Neural progenitor cell (in vitro differentiated cells): ENCODE measurements around the gene ZNF638.

Source experiments
- EZH2 ChIP-seq: fragments of 200-600 bp; sonication (generic); IDR thresholded peaks from 2 replicates; pipeline ENCODE4 v1.6.1; 2017; ENCODE audit warnings: antibody characterized with exemption, mild to moderate bottlenecking, moderate library complexity
- TF ChIP-seq, protein P1 (sequence below): fragments of 200-600 bp; sonication (generic); IDR thresholded peaks from 2 replicates; pipeline ENCODE4 v1.5.1; 2017; ENCODE audit warnings: antibody characterized with exemption, mild to moderate bottlenecking

DNA sequence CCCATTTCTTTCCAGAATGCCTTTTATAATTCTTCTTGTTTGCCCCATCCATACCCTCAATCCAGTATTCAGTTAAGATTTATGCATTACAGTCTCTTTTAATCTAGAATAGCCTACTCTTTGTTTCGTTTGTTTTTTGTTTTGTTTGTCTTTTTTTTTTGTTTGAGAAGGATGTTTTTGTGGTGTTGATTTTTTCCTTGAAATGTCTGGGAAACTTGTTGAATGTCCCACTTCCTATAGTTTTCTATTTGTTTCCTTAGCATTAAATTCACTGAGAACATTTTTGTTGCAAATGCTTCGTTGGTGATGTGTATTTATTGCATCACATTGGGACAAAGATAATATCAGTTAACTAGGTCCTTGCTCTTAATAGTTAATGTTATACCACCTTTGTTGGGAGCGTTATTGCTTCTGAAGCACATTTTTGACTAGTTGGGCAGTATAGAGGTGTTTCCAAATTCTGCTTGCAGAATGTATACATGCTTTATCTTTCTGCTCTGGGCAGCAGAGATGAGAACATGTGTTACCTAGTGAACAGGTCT, 28.9 kb downstream of the ZNF638 start:
- TF ChIP-seq, protein P1, sequence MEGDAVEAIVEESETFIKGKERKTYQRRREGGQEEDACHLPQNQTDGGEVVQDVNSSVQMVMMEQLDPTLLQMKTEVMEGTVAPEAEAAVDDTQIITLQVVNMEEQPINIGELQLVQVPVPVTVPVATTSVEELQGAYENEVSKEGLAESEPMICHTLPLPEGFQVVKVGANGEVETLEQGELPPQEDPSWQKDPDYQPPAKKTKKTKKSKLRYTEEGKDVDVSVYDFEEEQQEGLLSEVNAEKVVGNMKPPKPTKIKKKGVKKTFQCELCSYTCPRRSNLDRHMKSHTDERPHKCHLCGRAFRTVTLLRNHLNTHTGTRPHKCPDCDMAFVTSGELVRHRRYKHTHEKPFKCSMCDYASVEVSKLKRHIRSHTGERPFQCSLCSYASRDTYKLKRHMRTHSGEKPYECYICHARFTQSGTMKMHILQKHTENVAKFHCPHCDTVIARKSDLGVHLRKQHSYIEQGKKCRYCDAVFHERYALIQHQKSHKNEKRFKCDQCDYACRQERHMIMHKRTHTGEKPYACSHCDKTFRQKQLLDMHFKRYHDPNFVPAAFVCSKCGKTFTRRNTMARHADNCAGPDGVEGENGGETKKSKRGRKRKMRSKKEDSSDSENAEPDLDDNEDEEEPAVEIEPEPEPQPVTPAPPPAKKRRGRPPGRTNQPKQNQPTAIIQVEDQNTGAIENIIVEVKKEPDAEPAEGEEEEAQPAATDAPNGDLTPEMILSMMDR = no peak
- TF ChIP-seq EZH2 = no peak
